Transverse colon (tissue), 4 donors: ENCODE measurements around the gene TIA1. TPM values are rescaled to one million over a fixed set of nuclear protein-coding genes. Genes with fewer than 3 reads are reported as not detected.
"Not testable (repeated sequence)": the region's sequence is repeated elsewhere in the genome, so short reads cannot be mapped to it uniquely, and the experiment has no call there.

ENCODE experiments used
- DNase-seq: peaks from one replicate; pipeline ENCODE4 v3.0.0-alpha.2; 2019
- H3K27ac ChIP-seq, 4 donors: fragments of 200-600 bp; sonication (generic); 2 replicates each; pipeline ENCODE4 v1.5.1; 2016 to 2018; ENCODE audit warnings: inconsistent platforms in 4 of 4
- H3K27me3 ChIP-seq: fragments of 200-600 bp; sonication (generic); 2 replicates; pipeline ENCODE4 v1.5.1; 2017; ENCODE audit warnings: inconsistent platforms
- H3K36me3 ChIP-seq, 4 donors: fragments of 200-600 bp; sonication (generic); 2 replicates each; pipeline ENCODE4 v1.5.1; 2017 to 2019; ENCODE audit warnings: inconsistent platforms in 4 of 4
- H3K4me1 ChIP-seq, 4 donors: fragments of 200-600 bp; sonication (generic); 2 replicates each; pipeline ENCODE4 v1.5.1; 2017 to 2020; ENCODE audit warnings: inconsistent platforms in 4 of 4
- H3K4me3 ChIP-seq, 4 donors: fragments of 200-600 bp; sonication (generic); 1 replicate in 1 of 4; 2 replicates in 3 of 4; pipeline versions ENCODE4 v1.5.1 to v1.6.1; 2017 to 2019; ENCODE audit warnings: inconsistent platforms in 4 of 4
- H3K9me3 ChIP-seq, 2 donors: fragments of 200-600 bp; sonication (generic); 2 replicates each; pipeline ENCODE4 v1.5.1; 2017 to 2019; ENCODE audit warnings: inconsistent platforms in 2 of 2
- CTCF ChIP-seq, 5 experiments: fragments of 200-600 bp in 3 of 5; fragments of 450-650 bp in 2 of 5; sonication (generic) in 3 of 5; IDR thresholded peaks; 1 replicate in 2 of 5; 2 replicates in 3 of 5; pipeline ENCODE4 v1.5.1; 2016 to 2017; ENCODE audit warnings: antibody characterized with exemption in 5 of 5, inconsistent platforms in 3 of 5, mild to moderate bottlenecking in 2 of 5, moderate library complexity in 1 of 5
- EP300 ChIP-seq: sonication (generic); formaldehyde crosslinking; IDR thresholded peaks from one replicate; pipeline ENCODE4 v1.6.1; 2017; ENCODE audit warnings: antibody characterized with exemption, low read depth
- POLR2A ChIP-seq: fragments of 450-650 bp; IDR thresholded peaks from one replicate; pipeline ENCODE4 v1.6.1; 2016; ENCODE audit warnings: antibody characterized with exemption, mild to moderate bottlenecking, moderate library complexity
- POLR2AphosphoS5 ChIP-seq, 3 donors: sonication (generic); formaldehyde crosslinking; IDR thresholded peaks; one replicate each; pipeline ENCODE4 v1.6.1; 2016; ENCODE audit warnings: antibody characterized with exemption in 3 of 3
- WGBS, 2 donors: methylation state at CpG; one replicate each; pipeline ENCODE4 v1.1.5; 2018; ENCODE audit warnings: low coverage in 1 of 2; 5-methylcytosine and 5-hydroxymethylcytosine counted together
- in situ Hi-C, 4 donors: fragments of 200-750 bp; cut with MboI; loops; one replicate each; pipeline versions ENCODE4 v1.15.0 to v1.15.1; 2017; ENCODE audit warnings: low sequenced_read_pairs in 3 of 4, low pct_ligation_motif_present in 1 of 4, low pct_unique_long_range_greater_than_20kb in 1 of 4
- intact Hi-C: fragments of 100-400 bp; cut with DNase I; formaldehyde crosslinking; loops from one replicate; pipeline ENCODE4 v1.15.1; 2023; ENCODE audit warnings: low total_unique reads
- total RNA-seq, 4 donors: library from RNA; depleted of rRNA; stranded (reverse); fragments of >200 nt; gene quantifications; one replicate each; pipeline ENCODE4 v1.1.0, GENCODE V29; 2016

Gene TIA1
- total RNA-seq, 4 donors from 2014 or later, result 76.4 to 156 (median 108) TPM

GRCh38 chr2:70192516-70192915 lies 55.9 kb downstream of the TIA1 start:
- H3K4me1 ChIP-seq, result peaks cover 0 to 12% (median 4%) of the 10 kb centered on the region in 4 donors
- no peaks in the 10 kb centered on the region for H3K36me3 ChIP-seq
- H3K9me3 ChIP-seq, result no peaks in the 10 kb centered on the region
- WGBS, 2 donors, result 44 to 77% methylated on average over 2 to 5 of the region's 5 CpGs
- DNase-seq, result no peak
- H3K27ac ChIP-seq, result no peak overlapping the region
- TF ChIP-seq POLR2A, result no peak
- TF ChIP-seq EP300, result no peak
- TF ChIP-seq CTCF (IDR thresholded peaks at IDR 0.05), result no peak
- no peak for TF ChIP-seq POLR2AphosphoS5 (IDR thresholded peaks at IDR 0.05)
- H3K4me3 ChIP-seq, result no peak overlapping the region
- H3K27me3 ChIP-seq, result no peaks in the 10 kb centered on the region
- intact Hi-C loops (no loop called here), in situ Hi-C loops (no loop called here)

- H3K4me3 ChIP-seq, result peak overlapping the region in 3 of 4 donors; percentile 58 to 77 (median 72)
- in situ Hi-C loops, result no loop called here
- peaks cover 0 to 12% (median 4%) of the 10 kb centered on the region in 4 donors for H3K4me1 ChIP-seq
- H3K9me3 ChIP-seq, result no peaks in the 10 kb centered on the region
- no peak for TF ChIP-seq EP300
- H3K27ac ChIP-seq, result peak overlapping the region; percentile 91 to 97 (median 95)
- no peaks in the 10 kb centered on the region for H3K27me3 ChIP-seq
- no peaks in the 10 kb centered on the region for H3K36me3 ChIP-seq
- intact Hi-C loops, result no loop called here
- no peak for DNase-seq
- WGBS, 2 donors, result 70 to 77% methylated on average over 5 to 13 of the region's 13 CpGs
These were observed 57.1 kb downstream of the TIA1 start for GRCh38 chr2:70191244-70191735.

GRCh38 chr2:70190418-70191243 lies 57.8 kb downstream of the TIA1 start, which contains the start of gene C2orf42:
Gene C2orf42 (minus strand): TSS chr2:70191019. CDS start chr2:70181985, 9,034 bp downstream.
- H3K27ac ChIP-seq, result peak within 1 kb of the TSS; percentile 91 to 97 (median 95)
- H3K9me3 ChIP-seq, result no peaks in the 10 kb centered on the region
- peak; percentile 96 for DNase-seq
- H3K4me1 ChIP-seq, result peaks cover 0 to 12% (median 4%) of the 10 kb centered on the region in 4 donors
- intact Hi-C loops, result no loop called here
- WGBS, 2 donors, result 1% methylated on average over 49 of the region's 60 CpGs; no CpG with 5 or more reads in 1 of the 2 donors
- in situ Hi-C loops, result no loop called here
- TF ChIP-seq EP300 (no peak), POLR2AphosphoS5 (IDR thresholded peaks at IDR 0.05) (peak; percentile 97 to 99 (median 99)), CTCF (IDR thresholded peaks at IDR 0.05) (peak in 1 of 5 experiments; percentile 9), POLR2A (peak; percentile 98)
- no peaks in the 10 kb centered on the region for H3K27me3 ChIP-seq
- no peaks in the 10 kb centered on the region for H3K36me3 ChIP-seq
- peak within 1 kb of the TSS; percentile 57 to 77 (median 65) for H3K4me3 ChIP-seq

GRCh38 chr2:70188460-70188859 lies 60.0 kb downstream of the TIA1 start:
- in situ Hi-C loops, result no loop called here
- Histone ChIP-seq H3K9me3 (no peaks in the 10 kb centered on the region), H3K4me3 (no peak overlapping the region), H3K4me1 (peaks cover 0 to 12% (median 4%) of the 10 kb centered on the region in 4 donors), H3K27me3 (no peaks in the 10 kb centered on the region), H3K36me3 (no peaks in the 10 kb centered on the region), H3K27ac (no peak overlapping the region)
- intact Hi-C loops, result no loop called here
- DNase-seq, result no peak
- WGBS, 2 donors, result 72 to 84% methylated on average over 5 of the region's 5 CpGs
- no peak for TF ChIP-seq POLR2A
- no peak for TF ChIP-seq CTCF (IDR thresholded peaks at IDR 0.05)
- no peak for TF ChIP-seq EP300
- TF ChIP-seq POLR2AphosphoS5 (IDR thresholded peaks at IDR 0.05), result no peak

- 91 to 92% methylated on average over 9 of the region's 9 CpGs for WGBS, 2 donors
These were observed 61.3 kb downstream of the TIA1 start for GRCh38 chr2:70187170-70187569.

More at GRCh38 chr2:70187170-70187569, 61.3 kb downstream of the TIA1 start:
- H3K27ac ChIP-seq, intact Hi-C loops, DNase-seq, H3K36me3 ChIP-seq, H3K4me3 ChIP-seq, in situ Hi-C loops, H3K27me3 ChIP-seq, H3K9me3 ChIP-seq: not testable (repeated sequence)
- peaks cover 0 to 12% (median 4%) of the 10 kb centered on the region in 4 donors for H3K4me1 ChIP-seq
